K562 (cell line): ENCODE data around the gene OTOP3. TPM values are rescaled to one million over a fixed set of nuclear protein-coding genes. Genes with fewer than 3 reads are reported as not detected.

Source experiments
- L3MBTL2 ChIP-seq: fragments of 450-650 bp; IDR thresholded peaks from 2 replicates; pipeline ENCODE4 v1.6.1; 2016; ENCODE audit warnings: mild to moderate bottlenecking, moderate library complexity
- NR2C1 ChIP-seq, 2 experiments: fragments of 450-650 bp; IDR thresholded peaks; 2 replicates each; pipeline ENCODE4 v1.6.1; 2017; ENCODE audit warnings: mild to moderate bottlenecking in 2 of 2, antibody characterized with exemption in 1 of 2, inconsistent platforms in 1 of 2, missing compliant biosample characterization in 1 of 2, missing genetic modification characterization in 1 of 2
- PHF8 ChIP-seq: fragments of 200-600 bp; sonication (generic); IDR thresholded peaks from 2 replicates; pipeline ENCODE4 v1.6.1; 2012; ENCODE audit warnings: mixed run types, mild to moderate bottlenecking, inconsistent platforms, low read length, moderate library complexity, borderline replicate concordance
- PML ChIP-seq: IDR thresholded peaks from 2 replicates; pipeline ENCODE4 v1.6.1; 2012; ENCODE audit warnings: low read length, inconsistent platforms
- UBTF ChIP-seq, 2 experiments: IDR thresholded peaks; 2 replicates each; pipeline ENCODE4 v1.6.1; 2012; ENCODE audit warnings: improper control_type of control experiment in 2 of 2, low read depth in 2 of 2, low read length in 2 of 2, borderline replicate concordance in 1 of 2
- ZNF274 ChIP-seq: IDR thresholded peaks from 2 replicates; pipeline ENCODE4 v1.6.1; 2011; ENCODE audit warnings: low read depth, mild to moderate bottlenecking, low read length, moderate library complexity, borderline replicate concordance
- ZNF398 ChIP-seq: fragments of 250-450 bp; sonication (Bioruptor Pico); IDR thresholded peaks from 2 replicates; pipeline ENCODE4 v1.8.0; 2021; ENCODE audit warnings: moderate library complexity, mild to moderate bottlenecking, inconsistent platforms
- ZNF407 ChIP-seq: fragments of 450-650 bp; IDR thresholded peaks from 2 replicates; pipeline ENCODE4 v1.6.1; 2016; ENCODE audit warnings: low read depth
- ZZZ3 ChIP-seq: fragments of 450-650 bp; IDR thresholded peaks from 2 replicates; pipeline ENCODE4 v1.6.1; 2016; ENCODE audit warnings: antibody characterized with exemption, mild to moderate bottlenecking, moderate library complexity
- polyA plus RNA-seq, 8 experiments: library from polyadenylated mRNA; depleted of rRNA in 4 of 8; stranded (reverse) in 5 of 8; unstranded in 3 of 8; fragments of >200 nt; fragmentation: Nextera tagmentation in 2 of 8; fragmentation: Illumina TruSeq in 1 of 8; extraction: Ambion mirVana in 2 of 8; extraction: Trizol in 1 of 8; gene quantifications; 2 replicates each; pipeline versions ENCODE4 v1.2.1 to v1.2.3, GENCODE V29; 2011 to 2014; ENCODE audit warnings: inconsistent platforms in 1 of 8, missing spikeins in 1 of 8
- total RNA-seq, 7 experiments: library from RNA; depleted of rRNA in 6 of 7; stranded (reverse); fragments of >200 nt in 6 of 7; fragmentation: Illumina TruSeq in 2 of 7; extraction: Trizol in 2 of 7; gene quantifications; 2 replicates each; pipeline versions ENCODE4 v1.2.1 to v1.2.3, GENCODE V29; 2011 to 2021; ENCODE audit warnings: low replicate concordance in 1 of 7
- TF ChIP-seq, protein P1 (sequence below): fragments of 250-450 bp; sonication (Bioruptor Pico); IDR thresholded peaks from 2 replicates; pipeline ENCODE4 v1.6.1; 2021; ENCODE audit warnings: mild to moderate bottlenecking

Gene OTOP3
- total and polyA plus RNA-seq, 9 of the 15 experiments (the other 6 are each of a cell fraction or from before 2014, with no cell fraction given), result not detected

DNA sequence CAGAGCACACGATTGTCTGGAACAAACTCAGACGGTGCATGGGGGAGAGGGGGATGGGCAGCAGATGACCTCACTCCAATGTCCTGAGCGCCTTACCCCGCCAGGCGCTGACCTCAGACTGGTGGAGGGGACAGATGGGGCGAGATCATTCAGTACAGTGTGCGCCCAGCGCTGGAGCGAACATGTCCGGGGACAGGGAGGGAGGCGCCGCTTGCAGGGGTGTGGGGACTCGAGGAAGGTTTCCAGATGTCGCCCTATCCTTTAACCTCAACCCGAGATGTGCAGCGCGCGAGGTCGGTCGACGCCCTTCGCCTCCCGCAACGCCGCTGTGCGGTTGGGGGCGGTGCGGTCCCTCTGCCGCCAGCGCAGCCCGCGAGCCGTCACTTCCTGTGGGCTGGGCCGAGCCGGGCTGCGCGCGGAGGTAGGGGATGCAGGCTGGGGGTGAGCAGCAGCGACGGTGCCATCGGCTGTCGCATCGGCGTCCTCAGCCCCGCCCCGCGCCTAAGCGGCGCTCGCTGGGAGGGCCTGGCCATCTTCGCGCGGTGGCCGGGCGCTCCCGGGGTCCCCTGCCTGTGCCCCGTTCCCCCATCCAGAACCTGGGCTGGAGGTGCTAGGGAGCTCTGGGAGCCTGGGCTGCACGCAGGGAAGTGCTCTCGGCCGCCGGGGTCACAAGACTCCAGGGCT is 46.4 kb downstream of the OTOP3 start (continued):
- TF ChIP-seq ZNF407 (no peak), ZZZ3 (no peak), PHF8 (peak; percentile 88; the same call in 1 of the 2 replicates), ZNF274 (no peak), UBTF (IDR thresholded peaks at IDR 0.05; ENCODE audit: borderline replicate concordance in 1 of 2, low read depth in 2 of 2, low read length in 2 of 2) (peak in 1 of 2 experiments; percentile 82; a peak in 1 of 4 replicates), PML (peak; percentile 49; the same call in 1 of the 2 replicates), L3MBTL2 (peak; percentile 95), NR2C1 (IDR thresholded peaks at IDR 0.05) (peak; percentile 84), NR2C1 (tag; IDR thresholded peaks at IDR 0.05) (peak; percentile 89), ZNF398 (CRISPR knock-in tag) (no peak)
- TF ChIP-seq, protein P1, sequence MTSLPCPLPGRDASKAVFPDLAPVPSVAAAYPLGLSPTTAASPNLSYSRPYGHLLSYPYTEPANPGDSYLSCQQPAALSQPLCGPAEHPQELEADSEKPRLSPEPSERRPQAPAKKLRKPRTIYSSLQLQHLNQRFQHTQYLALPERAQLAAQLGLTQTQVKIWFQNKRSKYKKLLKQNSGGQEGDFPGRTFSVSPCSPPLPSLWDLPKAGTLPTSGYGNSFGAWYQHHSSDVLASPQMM, result no peak
